Measurements from ENCODE around the gene PALM2AKAP2. TPM values are rescaled to one million over a fixed set of nuclear protein-coding genes. Genes with fewer than 3 reads are reported as not detected.

Gene PALM2AKAP2
- total RNA-seq, 1 experiment from 2014 or later, result 2.1 TPM

GRCh38 chr9:109795613-109796012 is 15.6 kb downstream of the PALM2AKAP2 start:
- H3F3A ChIP-seq (ENCODE audit: insufficient read depth, low read depth), result peaks cover 27% of the 10 kb centered on the region
- H3K4me1 ChIP-seq (replicated peaks; ENCODE audit: insufficient read depth), result peaks cover 40% of the 10 kb centered on the region
- no TSS peak for BruUV-seq (replicated peaks)
- H3K9me2 ChIP-seq (ENCODE audit: insufficient read depth), result no peaks in the 10 kb centered on the region; the same call in 1 of the 2 replicates
- no peak overlapping the region for H3K4me3 ChIP-seq
- H4K20me1 ChIP-seq (ENCODE audit: insufficient read depth), result no peaks in the 10 kb centered on the region
- peaks cover 14% of the 10 kb centered on the region; the same call in 1 of the 2 replicates for H3K79me2 ChIP-seq (ENCODE audit: low read depth)
- TF ChIP-seq CTCF (conservative IDR thresholded peaks at IDR 0.05) (no peak), EZH2 (IDR thresholded peaks at IDR 0.05; ENCODE audit: low read depth) (no peak)
- ChIA-PET CTCF (no interaction called here), POLR2A (ENCODE audit: unreplicated experiment) (no interaction called here)
- H2AFZ ChIP-seq, result no peak overlapping the region
- no peaks in the 10 kb centered on the region for H3K27me3 ChIP-seq (ENCODE audit: insufficient read depth, low read depth)
- H3K4me2 ChIP-seq, result no peak overlapping the region
- peaks cover 3% of the 10 kb centered on the region; the same call in 1 of the 2 replicates for H3K9me3 ChIP-seq (ENCODE audit: insufficient read depth, low read depth)
- H3K27ac ChIP-seq, result no peak overlapping the region
- H3K36me3 ChIP-seq (ENCODE audit: low read depth), result no peaks in the 10 kb centered on the region
- no peak for DNase-seq
- intact Hi-C loops (cut with micrococcal nuclease; ENCODE audit: unreplicated experiment), result no loop called here

- H3K9me3 ChIP-seq (ENCODE audit: insufficient read depth, low read depth), result peaks cover 3% of the 10 kb centered on the region; the same call in 1 of the 2 replicates
- no peaks in the 10 kb centered on the region for H4K20me1 ChIP-seq (ENCODE audit: insufficient read depth)
- no peak overlapping the region for H3K4me3 ChIP-seq
- TF ChIP-seq CTCF (conservative IDR thresholded peaks at IDR 0.05), result no peak
- ChIA-PET POLR2A (ENCODE audit: unreplicated experiment) (no interaction called here), CTCF (no interaction called here)
- BruUV-seq (replicated peaks), result no TSS peak
- no peak overlapping the region for H3K4me2 ChIP-seq
- no peaks in the 10 kb centered on the region for H3K27me3 ChIP-seq (ENCODE audit: insufficient read depth, low read depth)
- peaks cover 27% of the 10 kb centered on the region for H3F3A ChIP-seq (ENCODE audit: insufficient read depth, low read depth)
- DNase-seq, result no peak
- H3K9me2 ChIP-seq (ENCODE audit: insufficient read depth), result no peaks in the 10 kb centered on the region; the same call in 1 of the 2 replicates
- H2AFZ ChIP-seq, result no peak overlapping the region
- no peaks in the 10 kb centered on the region for H3K36me3 ChIP-seq (ENCODE audit: low read depth)
- peaks cover 12% of the 10 kb centered on the region; the same call in 1 of the 2 replicates for H3K79me2 ChIP-seq (ENCODE audit: low read depth)
- peaks cover 40% of the 10 kb centered on the region for H3K4me1 ChIP-seq (replicated peaks; ENCODE audit: insufficient read depth)
- H3K27ac ChIP-seq, result no peak overlapping the region
- intact Hi-C loops (cut with micrococcal nuclease; ENCODE audit: unreplicated experiment), result no loop called here
These were observed 16.1 kb downstream of the PALM2AKAP2 start for GRCh38 chr9:109796078-109796477.

- H3K4me1 ChIP-seq (replicated peaks; ENCODE audit: insufficient read depth), result peaks cover 36% of the 10 kb centered on the region
- no peak for DNase-seq
- no peak overlapping the region for H3K27ac ChIP-seq
- no peak overlapping the region for H3K4me2 ChIP-seq
- CTCF ChIA-PET, result no interaction called here
- H4K20me1 ChIP-seq (ENCODE audit: insufficient read depth), result no peaks in the 10 kb centered on the region
- H3K9me3 ChIP-seq (ENCODE audit: insufficient read depth, low read depth), result peaks cover under 1% of the 10 kb centered on the region; the same call in 1 of the 2 replicates
- H3K27me3 ChIP-seq (ENCODE audit: insufficient read depth, low read depth), result no peaks in the 10 kb centered on the region
- intact Hi-C loops (cut with micrococcal nuclease; ENCODE audit: unreplicated experiment), result no loop called here
- no peaks in the 10 kb centered on the region; the same call in 1 of the 2 replicates for H3K9me2 ChIP-seq (ENCODE audit: insufficient read depth)
- no peak overlapping the region for H2AFZ ChIP-seq
- POLR2A ChIA-PET (ENCODE audit: unreplicated experiment), result no interaction called here
- no TSS peak for BruUV-seq (replicated peaks)
- no peak overlapping the region for H3K4me3 ChIP-seq
- H3K36me3 ChIP-seq (ENCODE audit: low read depth), result no peaks in the 10 kb centered on the region
- H3F3A ChIP-seq (ENCODE audit: insufficient read depth, low read depth), result peaks cover 24% of the 10 kb centered on the region
- TF ChIP-seq EZH2 (IDR thresholded peaks at IDR 0.05; ENCODE audit: low read depth) (no peak), CTCF (conservative IDR thresholded peaks at IDR 0.05) (no peak)
- H3K79me2 ChIP-seq (ENCODE audit: low read depth), result peaks cover 7% of the 10 kb centered on the region; the same call in 1 of the 2 replicates
These were observed 17.0 kb downstream of the PALM2AKAP2 start for GRCh38 chr9:109797006-109797405.
